Gastrocnemius medialis (tissue), 4 donors: ENCODE results near the gene OXSM. TPM values are rescaled to one million over a fixed set of nuclear protein-coding genes. Genes with fewer than 3 reads are reported as not detected.

Experiments
- ATAC-seq, 2 donors: fragments of 150-250 bp; one replicate each; pipeline ENCODE4 v1.9.1; 2016
- DNase-seq, 2 donors: peaks; one replicate each; pipeline ENCODE4 v3.0.0-alpha.2; 2019
- H3K27ac ChIP-seq, 4 donors: fragments of 200-600 bp; sonication (generic); 1 replicate in 1 of 4; 2 replicates in 3 of 4; pipeline ENCODE4 v1.5.1; 2016 to 2018; ENCODE audit warnings: mild to moderate bottlenecking in 2 of 4, moderate library complexity in 1 of 4
- H3K27me3 ChIP-seq, 3 donors: fragments of 200-600 bp; sonication (generic) in 2 of 3; 1 replicate in 1 of 3; 2 replicates in 2 of 3; pipeline versions ENCODE4 v1.5.1 to v1.6.0; 2016 to 2019; ENCODE audit warnings: mild to moderate bottlenecking in 1 of 3, moderate library complexity in 1 of 3
- H3K36me3 ChIP-seq, 2 donors: fragments of 200-600 bp; sonication (generic) in 1 of 2; one replicate each; pipeline ENCODE4 v1.5.1; 2017 to 2018
- H3K4me1 ChIP-seq, 2 donors: fragments of 200-600 bp; sonication (generic) in 1 of 2; one replicate each; pipeline ENCODE4 v1.5.1; 2016 to 2017; ENCODE audit warnings: mild to moderate bottlenecking in 2 of 2
- H3K4me3 ChIP-seq, 4 donors: fragments of 200-600 bp; sonication (generic) in 3 of 4; 1 replicate in 1 of 4; 2 replicates in 3 of 4; pipeline ENCODE4 v1.5.1; 2016 to 2019; ENCODE audit warnings: mild to moderate bottlenecking in 2 of 4
- H3K9me3 ChIP-seq, 3 donors: fragments of 200-600 bp; sonication (generic) in 2 of 3; 1 replicate in 1 of 3; 2 replicates in 2 of 3; pipeline ENCODE4 v1.5.1; 2016 to 2019
- CTCF ChIP-seq, 5 experiments: fragments of 450-650 bp in 3 of 5; fragments of 200-600 bp in 2 of 5; sonication (generic) in 2 of 5; IDR thresholded peaks in 4 of 5; conservative IDR thresholded peaks in 1 of 5; 1 replicate in 4 of 5; 2 replicates in 1 of 5; pipeline ENCODE4 v1.5.1; 2016 to 2019; ENCODE audit warnings: antibody characterized with exemption in 5 of 5, mild to moderate bottlenecking in 3 of 5, moderate library complexity in 3 of 5
- POLR2A ChIP-seq, 2 donors: fragments of 450-650 bp; IDR thresholded peaks; one replicate each; pipeline ENCODE4 v1.6.1; 2017; ENCODE audit warnings: antibody characterized with exemption in 2 of 2, mild to moderate bottlenecking in 2 of 2, moderate library complexity in 2 of 2
- in situ Hi-C, 4 donors: fragments of 200-750 bp; cut with MboI; loops; one replicate each; pipeline versions ENCODE4 v1.15.0 to v1.8.0; 2017; ENCODE audit warnings: low sequenced_read_pairs in 4 of 4
- intact Hi-C: fragments of 100-400 bp; cut with DNase I; formaldehyde crosslinking; loops from one replicate; pipeline ENCODE4 v1.15.1; 2023; ENCODE audit warnings: low total_unique reads
- total RNA-seq, 4 donors: library from RNA; depleted of rRNA; stranded (reverse); fragments of >200 nt; gene quantifications; one replicate each; pipeline versions ENCODE4 v1.1.0 to v1.2.3, GENCODE V29; 2016

The OXSM gene
- total RNA-seq, 4 donors from 2014 or later, result 5.9 to 26.3 (median 13.3) TPM

GRCh38 chr3:25823314-25823713 lies 33.4 kb downstream of the OXSM start:
- Histone ChIP-seq H3K4me1 (peaks cover 0 to 5% of the 10 kb centered on the region in 2 donors), H3K27me3 (no peaks in the 10 kb centered on the region), H3K36me3 (no peaks in the 10 kb centered on the region), H3K4me3 (no peak overlapping the region), H3K9me3 (no peaks in the 10 kb centered on the region), H3K27ac (no peak overlapping the region)
- intact Hi-C loops (no loop called here), in situ Hi-C loops (no loop called here)
- DNase-seq (no peak), ATAC-seq (no peak)
- no peak for TF ChIP-seq CTCF (IDR thresholded peaks at IDR 0.05 in 4 of 5, conservative IDR thresholded peaks at IDR 0.05 in 1 of 5)
- no peak for TF ChIP-seq POLR2A (IDR thresholded peaks at IDR 0.05)

GRCh38 chr3:25826510-25826909 lies 36.6 kb downstream of the OXSM start:
- Histone ChIP-seq H3K36me3 (no peaks in the 10 kb centered on the region), H3K27ac (no peak overlapping the region), H3K4me1 (peaks cover 0 to 5% of the 10 kb centered on the region in 2 donors), H3K4me3 (no peak overlapping the region), H3K9me3 (no peaks in the 10 kb centered on the region), H3K27me3 (no peaks in the 10 kb centered on the region)
- TF ChIP-seq CTCF (IDR thresholded peaks at IDR 0.05 in 4 of 5, conservative IDR thresholded peaks at IDR 0.05 in 1 of 5) (no peak), POLR2A (IDR thresholded peaks at IDR 0.05) (no peak)
- intact Hi-C loops, result no loop called here
- ATAC-seq, result no peak
- in situ Hi-C loops, result loop anchor here in 2 of 4 donors (25.0 kb wide), 1 partner anchor 886 kb away; no protein-coding TSS in a partner anchor
- no peak for DNase-seq

GRCh38 chr3:25830373-25831280 lies 40.7 kb downstream of the OXSM start:
- TF ChIP-seq POLR2A (IDR thresholded peaks at IDR 0.05) (no peak), CTCF (IDR thresholded peaks at IDR 0.05 in 4 of 5, conservative IDR thresholded peaks at IDR 0.05 in 1 of 5) (no peak)
- ATAC-seq (no peak), DNase-seq (no peak)
- Histone ChIP-seq H3K4me1 (no peaks in the 10 kb centered on the region), H3K9me3 (no peaks in the 10 kb centered on the region), H3K27ac (no peak overlapping the region), H3K36me3 (no peaks in the 10 kb centered on the region), H3K27me3 (no peaks in the 10 kb centered on the region), H3K4me3 (no peak overlapping the region)
- intact Hi-C loops (no loop called here), in situ Hi-C loops (loop anchor here in 2 of 4 donors (25.0 kb wide), 1 partner anchor 882 kb away; no protein-coding TSS in a partner anchor)

GRCh38 chr3:25831578-25831977 lies 41.7 kb downstream of the OXSM start:
- in situ Hi-C loops, result loop anchor here in 2 of 4 donors (25.0 kb wide), 1 partner anchor 881 kb away; no protein-coding TSS in a partner anchor
- DNase-seq (no peak), ATAC-seq (no peak)
- Histone ChIP-seq H3K4me3 (no peak overlapping the region), H3K36me3 (no peaks in the 10 kb centered on the region), H3K27ac (no peak overlapping the region), H3K9me3 (no peaks in the 10 kb centered on the region), H3K27me3 (no peaks in the 10 kb centered on the region), H3K4me1 (no peaks in the 10 kb centered on the region)
- no peak for TF ChIP-seq POLR2A (IDR thresholded peaks at IDR 0.05)
- TF ChIP-seq CTCF (IDR thresholded peaks at IDR 0.05 in 4 of 5, conservative IDR thresholded peaks at IDR 0.05 in 1 of 5), result no peak
- intact Hi-C loops, result no loop called here
